Right lobe of liver (tissue), 6 donors: Measurements from ENCODE around the gene PAXX. TPM values are rescaled to one million over a fixed set of nuclear protein-coding genes. Genes with fewer than 3 reads are reported as not detected.

Experiments
- ATAC-seq, 4 donors: fragments of 200-7000 bp; cut with Tn5 transposase; one replicate each; pipeline ENCODE4 v1.9.1; 2020; ENCODE audit warnings: mild to moderate bottlenecking in 4 of 4, moderate library complexity in 4 of 4
- DNase-seq, 3 donors: peaks; one replicate each; pipeline ENCODE4 v3.0.0-alpha.2; 2020
- H3K27ac ChIP-seq, 3 donors: fragments of 200-600 bp; one replicate each; pipeline ENCODE4 v1.8.0; 2022
- H3K27me3 ChIP-seq, 2 donors: fragments of 200-600 bp; one replicate each; pipeline ENCODE4 v1.8.0; 2022
- H3K36me3 ChIP-seq, 4 donors: fragments of 200-600 bp; sonication (generic) in 1 of 4; one replicate each; pipeline versions ENCODE4 v1.5.1 to v1.8.0; 2017 to 2022; ENCODE audit warnings: control low read depth in 1 of 4
- H3K4me1 ChIP-seq, 4 donors: fragments of 200-600 bp; sonication (generic) in 1 of 4; one replicate each; pipeline versions ENCODE4 v1.5.1 to v1.8.0; 2017 to 2022; ENCODE audit warnings: control low read depth in 1 of 4
- H3K4me3 ChIP-seq, 3 donors: fragments of 200-600 bp; one replicate each; pipeline ENCODE4 v1.8.0; 2022
- H3K9me3 ChIP-seq, 4 donors: fragments of 200-600 bp; sonication (generic) in 1 of 4; one replicate each; pipeline versions ENCODE4 v1.5.1 to v1.8.0; 2017 to 2022; ENCODE audit warnings: control low read depth in 1 of 4
- CTCF ChIP-seq, 4 donors: fragments of 200-600 bp in 3 of 4; fragments of 450-650 bp in 1 of 4; IDR thresholded peaks; one replicate each; pipeline versions ENCODE4 v1.5.1 to v1.8.0; 2016 to 2022; ENCODE audit warnings: antibody characterized with exemption in 4 of 4, mild to moderate bottlenecking in 2 of 4
- POLR2A ChIP-seq: fragments of 450-650 bp; IDR thresholded peaks from one replicate; pipeline ENCODE4 v1.6.1; 2017; ENCODE audit warnings: antibody characterized with exemption, mild to moderate bottlenecking
- WGBS: methylation state at CpG from one replicate; pipeline ENCODE4 v1.1.6; 2018; ENCODE audit warnings: low coverage, low lambda C conversion rate; ENCODE audit not compliant: insufficient coverage; ENCODE audit errors: missing lambda C conversion rate; 5-methylcytosine and 5-hydroxymethylcytosine counted together
- intact Hi-C, 2 donors: fragments of 100-400 bp; cut with DNase I; formaldehyde crosslinking; loops; one replicate each; pipeline versions ENCODE4 v1.11.2 to v1.14.1; 2022
- total RNA-seq, 6 experiments: library from RNA; depleted of rRNA in 2 of 6; stranded (reverse); fragments of >200 nt in 2 of 6; fragmentation: NEBNext Ultra II Directional in 3 of 6; extraction: Animal tissue kit (Norgen Biotek cat#: 25700) in 3 of 6; gene quantifications; one replicate each; pipeline versions ENCODE4 v1.1.0 to v1.2.4, GENCODE V29; 2016 to 2023
- donor health status: DM: no; HTN: yes; CAD: no.
- donor health status: DM: no; HTN: no; CAD: no.
- donor health status: DM: no; HTN: no; CAD: no.
- donor health status: DM: no; HTN: yes; CAD: no.
- donor health status: DM: no; HTN: yes; CAD: no.

The PAXX gene
- total RNA-seq, 6 experiments from 2014 or later, result 13.8 to 34.5 (median 23.3) TPM

- Histone ChIP-seq H3K4me1 (peaks cover 0 to 14% (median 4%) of the 10 kb centered on the region in 4 donors), H3K36me3 (no peaks in the 10 kb centered on the region), H3K4me3 (no peak overlapping the region), H3K27me3 (no peaks in the 10 kb centered on the region), H3K9me3 (no peaks in the 10 kb centered on the region), H3K27ac (no peak overlapping the region)
- no peak for ATAC-seq
- intact Hi-C loops, result no loop called here
- no peak for DNase-seq
- TF ChIP-seq CTCF (IDR thresholded peaks at IDR 0.05) (no peak), POLR2A (no peak)
- WGBS, result 72% methylated on average over 8 of the region's 10 CpGs
These were observed 1.8 kb upstream of the PAXX start for GRCh38 chr9:136990242-136990911.

GRCh38 chr9:136992819-136993369, 672 bp downstream of the PAXX start:
- peak overlapping the region in 2 of 3 donors; percentile 19 to 63 for H3K27ac ChIP-seq
- H3K4me3 ChIP-seq, result peak overlapping the region; percentile 66 to 86 (median 77)
- no peaks in the 10 kb centered on the region for H3K9me3 ChIP-seq
- H3K36me3 ChIP-seq, result no peaks in the 10 kb centered on the region
- H3K27me3 ChIP-seq, result no peaks in the 10 kb centered on the region
- ATAC-seq, result no peak
- TF ChIP-seq POLR2A (no peak), CTCF (IDR thresholded peaks at IDR 0.05) (no peak)
- peaks cover 0 to 14% (median 5%) of the 10 kb centered on the region in 4 donors for H3K4me1 ChIP-seq
- intact Hi-C loops, result no loop called here
- DNase-seq, result no peak
- 10% methylated on average over 2 of the region's 18 CpGs for WGBS

- H3K27ac ChIP-seq, result no peak overlapping the region
- WGBS, result no CpG with 5 or more reads among the region's 54 CpGs
- no peak overlapping the region for H3K4me3 ChIP-seq
- ATAC-seq, result no peak
- H3K27me3 ChIP-seq, result no peaks in the 10 kb centered on the region
- H3K9me3 ChIP-seq, result no peaks in the 10 kb centered on the region
- intact Hi-C loops, result no loop called here
- peaks cover 0 to 14% (median 5%) of the 10 kb centered on the region in 4 donors for H3K4me1 ChIP-seq
- DNase-seq, result no peak
- TF ChIP-seq CTCF (IDR thresholded peaks at IDR 0.05) (no peak), POLR2A (no peak)
- no peaks in the 10 kb centered on the region for H3K36me3 ChIP-seq
These were observed 2.1 kb downstream of the PAXX start for GRCh38 chr9:136994180-136994887.

GRCh38 chr9:136994888-136995230, 2.6 kb downstream of the PAXX start:
- H3K27ac ChIP-seq, result no peak overlapping the region
- H3K4me1 ChIP-seq, result peaks cover 0 to 14% (median 5%) of the 10 kb centered on the region in 4 donors
- ATAC-seq (no peak), DNase-seq (no peak)
- H3K9me3 ChIP-seq, result no peaks in the 10 kb centered on the region
- H3K4me3 ChIP-seq, result no peak overlapping the region
- WGBS, result 52% methylated on average over 8 of the region's 40 CpGs
- TF ChIP-seq CTCF (IDR thresholded peaks at IDR 0.05), result no peak
- no peak for TF ChIP-seq POLR2A
- no peaks in the 10 kb centered on the region for H3K27me3 ChIP-seq
- H3K36me3 ChIP-seq, result no peaks in the 10 kb centered on the region
- intact Hi-C loops, result no loop called here
